CD4-positive, alpha-beta T cell treated with Interleukin-15 for 4 hours (primary cell): ENCODE measurements around the gene COL6A5.
"Not testable (repeated sequence)": the region's sequence is repeated elsewhere in the genome, so short reads cannot be mapped to it uniquely, and the experiment has no call there.

Experiments used
- DNase-seq: peaks from one replicate; pipeline ENCODE4 v3.0.0-alpha.2; 2020; ENCODE audit warnings: low spot score

Gene COL6A5, protein sequence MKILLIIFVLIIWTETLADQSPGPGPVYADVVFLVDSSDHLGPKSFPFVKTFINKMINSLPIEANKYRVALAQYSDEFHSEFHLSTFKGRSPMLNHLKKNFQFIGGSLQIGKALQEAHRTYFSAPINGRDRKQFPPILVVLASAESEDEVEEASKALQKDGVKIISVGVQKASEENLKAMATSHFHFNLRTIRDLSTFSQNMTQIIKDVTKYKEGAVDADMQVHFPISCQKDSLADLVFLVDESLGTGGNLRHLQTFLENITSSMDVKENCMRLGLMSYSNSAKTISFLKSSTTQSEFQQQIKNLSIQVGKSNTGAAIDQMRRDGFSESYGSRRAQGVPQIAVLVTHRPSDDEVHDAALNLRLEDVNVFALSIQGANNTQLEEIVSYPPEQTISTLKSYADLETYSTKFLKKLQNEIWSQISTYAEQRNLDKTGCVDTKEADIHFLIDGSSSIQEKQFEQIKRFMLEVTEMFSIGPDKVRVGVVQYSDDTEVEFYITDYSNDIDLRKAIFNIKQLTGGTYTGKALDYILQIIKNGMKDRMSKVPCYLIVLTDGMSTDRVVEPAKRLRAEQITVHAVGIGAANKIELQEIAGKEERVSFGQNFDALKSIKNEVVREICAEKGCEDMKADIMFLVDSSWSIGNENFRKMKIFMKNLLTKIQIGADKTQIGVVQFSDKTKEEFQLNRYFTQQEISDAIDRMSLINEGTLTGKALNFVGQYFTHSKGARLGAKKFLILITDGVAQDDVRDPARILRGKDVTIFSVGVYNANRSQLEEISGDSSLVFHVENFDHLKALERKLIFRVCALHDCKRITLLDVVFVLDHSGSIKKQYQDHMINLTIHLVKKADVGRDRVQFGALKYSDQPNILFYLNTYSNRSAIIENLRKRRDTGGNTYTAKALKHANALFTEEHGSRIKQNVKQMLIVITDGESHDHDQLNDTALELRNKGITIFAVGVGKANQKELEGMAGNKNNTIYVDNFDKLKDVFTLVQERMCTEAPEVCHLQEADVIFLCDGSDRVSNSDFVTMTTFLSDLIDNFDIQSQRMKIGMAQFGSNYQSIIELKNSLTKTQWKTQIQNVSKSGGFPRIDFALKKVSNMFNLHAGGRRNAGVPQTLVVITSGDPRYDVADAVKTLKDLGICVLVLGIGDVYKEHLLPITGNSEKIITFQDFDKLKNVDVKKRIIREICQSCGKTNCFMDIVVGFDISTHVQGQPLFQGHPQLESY (N-terminal part only)

DNA sequence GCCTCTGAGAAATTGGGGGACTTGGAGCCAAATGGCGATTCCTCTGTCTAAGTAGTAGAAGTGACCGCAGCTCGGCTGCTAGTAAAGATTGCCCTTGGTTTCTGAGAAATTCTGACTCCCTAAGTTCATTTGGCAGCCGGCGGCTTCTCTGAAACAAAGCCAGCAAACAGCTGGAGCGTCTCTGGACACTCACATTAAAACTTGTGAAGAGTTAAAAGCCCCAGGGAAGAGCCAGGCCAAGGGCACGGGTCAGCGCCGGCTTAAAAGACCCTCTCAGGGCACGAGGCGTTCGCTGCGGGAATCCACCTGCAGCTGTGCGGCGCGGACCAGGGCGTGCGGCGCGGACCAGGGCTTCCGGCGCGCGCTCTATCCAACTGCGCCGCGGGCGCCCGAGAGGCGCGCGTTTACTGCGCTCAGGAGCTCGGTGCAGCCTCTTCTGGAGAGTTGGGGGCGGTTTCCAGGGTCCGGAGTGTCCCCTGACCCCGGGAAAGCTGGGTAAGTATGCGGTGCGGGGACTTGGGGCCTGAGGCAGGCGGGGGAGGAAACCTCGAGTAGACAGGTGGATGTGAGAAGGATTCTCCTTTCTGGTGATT, at the start of gene COL6A5:
Gene COL6A5, plus strand, starts transcription at position 186 of the 593 bp plus-strand sequence. CDS start 27,967 bp downstream, outside the sequence.
- no peak for DNase-seq

DNA sequence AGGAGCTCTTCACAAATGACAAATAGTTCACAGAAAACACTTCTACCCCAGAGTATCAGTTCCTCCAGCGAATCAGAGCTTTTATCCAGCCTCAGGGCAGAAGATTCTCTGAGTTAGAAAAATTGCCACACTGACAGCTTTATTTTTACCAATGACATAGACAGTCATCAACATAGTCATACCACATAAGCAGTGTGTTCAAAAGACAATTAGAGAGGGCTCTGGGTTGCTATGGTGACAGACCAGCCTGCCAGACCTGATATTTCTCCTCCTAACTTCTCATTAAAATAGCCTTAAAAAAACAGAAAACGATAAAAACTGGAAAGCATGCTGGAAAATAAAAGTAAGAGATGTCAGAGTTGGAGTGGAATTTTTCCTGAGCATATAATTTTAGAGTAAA, 45.9 kb upstream of the COL6A5 start:
- DNase-seq: no peak

DNA sequence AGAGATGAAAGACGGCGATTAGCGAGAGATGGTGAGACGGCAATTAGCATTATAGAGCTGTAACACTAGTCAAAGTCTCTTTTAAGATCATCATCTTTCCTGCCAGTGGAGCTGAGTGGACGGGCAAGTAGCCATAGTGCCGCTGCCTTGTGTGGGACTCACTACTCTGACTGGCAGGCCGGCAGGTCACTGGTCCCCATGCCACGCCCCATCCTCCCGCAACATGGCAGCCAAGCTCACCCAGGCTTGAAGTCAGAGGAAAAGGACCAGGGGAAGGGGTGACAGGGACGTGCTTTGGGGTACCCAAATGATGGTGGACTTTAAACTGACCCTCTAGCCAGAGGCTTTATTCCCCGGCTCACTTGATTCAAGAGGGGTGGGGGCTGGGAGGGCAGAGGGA, 44.6 kb upstream of the COL6A5 start:
- no peak for DNase-seq

DNA sequence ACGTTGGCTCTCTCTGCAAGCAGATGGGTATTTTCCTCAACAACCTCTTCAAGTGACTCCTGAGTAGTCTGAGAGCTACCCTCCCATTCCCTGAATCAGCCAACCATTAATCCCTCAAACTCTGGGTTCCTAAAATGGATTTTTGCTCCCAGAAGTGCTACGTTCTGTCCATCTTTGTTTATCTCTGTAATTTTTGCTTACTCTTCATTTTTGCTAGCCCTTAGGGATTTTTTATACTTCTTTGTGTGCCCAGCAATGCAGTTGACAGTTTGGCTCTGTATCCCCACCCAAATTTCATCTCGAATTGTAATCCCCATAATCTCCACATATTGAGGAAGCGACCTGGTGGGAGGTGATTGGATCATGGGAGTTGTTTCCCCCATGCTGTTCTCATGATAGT, 35.4 kb upstream of the COL6A5 start:
- no peak for DNase-seq

DNA sequence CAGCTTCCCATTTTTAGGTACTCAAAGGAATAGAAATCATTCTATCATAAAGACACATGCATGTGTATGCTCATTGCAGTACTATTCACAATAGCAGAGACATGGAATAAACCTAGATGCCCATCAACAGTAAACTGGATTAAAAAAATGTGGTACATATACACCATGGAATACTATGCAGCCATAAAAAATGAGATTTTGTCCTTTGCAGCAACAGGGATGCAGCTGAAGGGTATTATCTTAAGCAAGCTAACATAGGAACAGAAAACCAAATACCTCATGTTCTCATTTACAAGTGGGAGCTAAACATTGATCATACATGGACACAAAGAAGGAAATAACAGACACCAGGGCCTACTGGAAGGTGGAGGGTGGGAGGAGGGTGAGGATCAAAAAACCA, 33.1 kb upstream of the COL6A5 start:
- DNase-seq: no peak

DNA sequence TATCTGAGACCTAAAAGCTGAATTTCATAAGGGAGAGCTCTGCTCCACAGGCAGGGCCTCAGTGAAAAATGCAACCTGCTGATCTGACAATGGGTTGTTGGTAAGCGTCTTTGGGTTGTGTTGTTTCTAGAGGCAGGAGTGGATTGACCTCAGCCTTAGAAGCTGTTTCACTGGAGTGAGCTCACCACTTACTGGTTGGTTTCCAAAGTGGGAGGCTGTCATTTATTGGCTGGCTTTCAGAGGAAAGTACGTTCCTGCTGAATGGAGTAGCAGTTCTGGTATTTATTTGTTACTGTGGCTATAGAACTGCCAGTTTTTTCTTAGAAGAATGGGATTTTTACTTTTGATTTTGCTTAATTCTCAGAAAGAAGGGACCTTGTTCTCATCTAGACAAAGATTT, 29.3 kb upstream of the COL6A5 start:
- DNase-seq: no peak

DNA sequence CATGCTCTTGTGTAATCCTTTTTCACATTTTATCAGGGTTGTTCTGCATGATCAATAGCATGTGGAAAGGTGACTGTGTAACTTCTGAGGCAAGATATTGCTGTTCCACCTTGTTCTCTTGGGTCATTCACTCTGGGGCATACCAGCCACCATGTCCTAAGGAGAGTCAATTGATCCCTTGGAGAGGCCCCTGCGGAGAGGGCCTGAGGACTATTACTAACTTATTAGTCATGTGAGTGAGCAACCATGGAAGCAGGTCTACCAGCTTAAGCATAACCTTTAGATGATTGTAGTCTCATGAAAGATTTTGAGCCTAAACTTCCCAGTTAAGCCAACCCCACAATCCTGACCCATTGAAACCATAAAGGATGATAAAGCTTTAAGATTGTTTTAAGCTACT, 22.0 kb upstream of the COL6A5 start:
- DNase-seq: no peak

DNA sequence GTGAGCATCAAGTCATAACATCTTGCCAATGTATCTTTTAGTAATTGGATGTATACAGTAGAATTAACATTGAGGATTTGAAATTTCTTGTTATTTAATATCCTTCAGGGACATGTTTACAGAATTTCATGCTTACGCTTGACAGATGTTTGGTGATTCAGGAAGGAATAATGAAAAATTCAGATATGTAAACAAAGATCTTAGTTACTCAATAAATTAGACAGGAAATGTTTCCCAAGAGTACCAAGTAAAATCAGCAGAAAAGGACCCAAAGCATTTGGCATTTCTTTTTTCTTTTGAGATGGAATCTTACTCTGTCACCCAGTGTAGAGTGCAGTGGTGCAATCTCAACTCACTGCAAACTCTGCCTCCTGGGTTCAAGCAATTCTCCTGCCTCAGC, 4.7 kb upstream of the COL6A5 start:
- no peak for DNase-seq

DNA sequence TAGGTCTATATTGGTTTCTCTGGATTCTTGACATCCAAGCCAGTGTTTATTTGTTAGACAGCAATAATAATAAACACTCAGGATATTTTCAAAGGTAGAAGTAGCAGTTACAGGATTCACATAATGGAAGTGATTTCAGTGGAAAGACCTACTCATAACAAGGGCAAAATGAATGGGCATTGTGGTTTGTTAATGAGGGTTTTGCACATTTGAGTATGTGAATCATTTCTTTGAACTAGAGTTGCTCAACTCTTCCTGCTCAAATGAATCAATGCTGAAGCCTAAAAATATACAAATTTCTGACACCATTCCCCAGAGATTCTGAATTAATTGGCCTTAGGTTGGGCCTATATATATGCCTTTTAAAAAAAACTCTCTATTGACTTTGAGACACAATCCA, 4.1 kb upstream of the COL6A5 start:
- DNase-seq: no peak

DNA sequence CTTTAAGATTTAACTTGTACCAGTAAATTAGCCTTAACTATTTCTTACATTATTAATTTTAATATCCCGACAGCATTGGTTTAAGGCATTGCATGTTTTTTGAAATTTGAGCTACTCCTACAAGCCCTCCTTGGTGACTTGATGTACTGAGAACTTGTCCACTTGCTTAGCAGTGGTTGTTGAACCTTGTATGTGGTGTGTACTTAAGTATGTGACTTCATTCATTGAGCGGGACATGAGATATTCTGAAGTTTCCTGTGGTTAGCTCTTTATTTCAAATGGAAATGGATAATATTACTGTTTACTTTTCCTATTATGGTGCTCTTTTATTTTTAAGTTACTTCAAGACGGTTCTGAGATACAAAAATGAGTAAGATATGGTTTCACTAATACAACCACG, 3.6 kb upstream of the COL6A5 start:
- no peak for DNase-seq

DNA sequence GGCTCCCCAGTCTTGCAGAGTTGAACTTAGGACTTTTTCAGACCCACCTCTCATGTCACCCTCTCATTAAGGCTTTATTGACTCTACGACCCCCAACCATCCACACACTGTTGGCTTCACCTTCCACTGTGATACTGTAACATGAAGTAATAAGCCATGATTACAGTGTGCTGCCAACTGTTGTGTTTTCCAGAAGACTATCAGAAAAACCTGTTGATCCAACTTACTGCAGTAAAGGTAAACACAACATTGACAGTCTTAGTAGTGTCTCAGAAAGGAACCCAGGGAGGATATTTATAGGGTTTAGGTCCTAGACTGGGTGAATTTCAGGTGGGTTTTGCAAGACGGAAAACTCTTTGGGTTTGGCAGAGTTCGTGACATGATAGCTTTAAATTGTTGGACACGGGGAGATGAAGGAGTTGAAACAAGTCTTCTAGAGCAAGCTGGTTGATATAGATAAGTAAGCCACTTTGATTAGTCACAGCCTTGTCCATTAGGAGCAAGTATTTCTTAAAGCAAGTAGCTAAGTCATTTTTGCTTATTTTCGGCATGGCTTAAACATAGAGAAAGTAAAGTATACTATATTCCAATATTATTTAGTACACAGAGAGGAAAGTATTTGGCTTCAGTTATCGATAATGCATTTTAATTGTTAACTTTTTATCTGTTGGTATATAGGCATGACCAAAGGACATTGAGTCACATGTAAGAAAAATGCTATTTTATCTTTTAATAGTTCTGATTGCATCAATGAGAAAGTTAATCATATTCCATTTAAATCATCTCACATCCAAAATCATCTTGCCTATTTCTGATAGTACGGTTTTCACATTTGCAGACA, 2.4 kb upstream of the COL6A5 start:
- no peak for DNase-seq

DNA sequence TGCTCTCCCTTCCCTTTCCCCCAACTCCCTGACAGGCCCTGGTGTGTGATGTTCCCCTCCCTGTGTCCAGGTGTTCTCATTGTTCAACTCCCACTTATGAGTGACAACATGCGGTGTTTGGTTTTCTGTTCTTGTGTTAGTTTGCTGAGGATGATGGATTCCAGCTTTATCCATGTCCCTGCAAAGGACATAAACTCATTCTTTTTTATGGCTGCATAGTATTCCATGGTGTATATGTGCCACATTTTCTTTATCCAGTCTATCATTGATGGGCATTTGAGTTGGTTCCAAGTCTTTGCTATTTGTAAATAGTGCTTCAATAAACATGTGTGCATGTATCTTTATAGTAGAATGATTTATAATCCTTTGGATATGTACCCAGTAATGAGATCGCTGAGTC, 2.8 kb downstream of the COL6A5 start:
- not testable (repeated sequence) for DNase-seq

DNA sequence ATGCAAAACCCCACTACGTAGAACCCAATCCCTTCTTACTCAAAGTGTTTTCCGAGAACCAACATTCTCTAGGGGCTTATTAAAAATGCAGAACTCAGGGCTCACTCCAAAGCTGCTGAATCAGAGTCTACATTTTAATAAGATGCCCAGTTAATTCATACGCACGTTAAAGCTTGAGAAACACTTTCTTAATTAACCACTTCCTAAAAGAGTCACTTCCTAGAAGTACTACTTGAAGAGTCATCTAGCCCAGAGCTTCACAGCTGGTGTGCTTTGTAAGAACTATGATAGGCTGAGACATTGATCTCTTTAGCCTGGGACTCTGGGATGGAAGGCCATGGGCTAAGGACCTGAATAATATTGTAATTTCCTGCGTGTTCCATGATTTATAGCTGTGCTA, 9.0 kb downstream of the COL6A5 start:
- DNase-seq: no peak

DNA sequence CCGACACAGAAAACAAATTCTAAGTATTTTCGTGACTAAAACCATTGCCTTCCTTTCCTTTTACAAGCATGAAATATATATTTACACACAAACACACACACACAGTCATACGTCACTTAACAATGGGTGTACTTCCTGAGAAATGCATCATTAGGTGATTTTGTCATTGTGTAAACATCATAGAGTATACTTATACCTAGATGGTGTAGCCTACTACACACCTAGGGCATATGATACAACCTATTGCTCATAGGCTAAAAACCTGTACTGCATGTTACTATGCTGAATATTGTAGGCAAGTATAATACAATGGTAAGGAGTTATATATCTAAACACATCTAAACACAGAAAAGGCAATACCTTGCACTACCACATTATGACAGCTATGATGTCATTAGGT, 28.6 kb downstream of the COL6A5 start:
- no peak for DNase-seq

DNA sequence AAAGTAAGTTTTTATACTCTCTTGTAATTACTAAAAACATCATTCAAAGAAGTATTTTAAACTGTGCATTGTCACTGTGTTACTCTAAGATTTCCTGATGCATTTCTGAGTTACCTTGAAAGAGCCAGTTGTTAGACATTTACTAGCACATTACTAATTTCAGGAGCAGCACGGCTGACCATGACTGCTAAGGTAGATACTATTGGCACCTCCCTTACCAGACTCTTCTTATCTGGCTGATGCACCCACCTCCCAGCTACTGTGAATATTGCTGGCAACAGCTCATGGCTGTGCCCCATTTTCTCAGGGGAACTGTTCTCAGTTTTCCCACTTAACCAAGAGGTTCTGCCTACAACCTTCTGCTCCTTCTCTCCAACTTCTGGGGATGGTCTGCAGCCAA, 29.4 kb downstream of the COL6A5 start:
- DNase-seq: no peak

DNA sequence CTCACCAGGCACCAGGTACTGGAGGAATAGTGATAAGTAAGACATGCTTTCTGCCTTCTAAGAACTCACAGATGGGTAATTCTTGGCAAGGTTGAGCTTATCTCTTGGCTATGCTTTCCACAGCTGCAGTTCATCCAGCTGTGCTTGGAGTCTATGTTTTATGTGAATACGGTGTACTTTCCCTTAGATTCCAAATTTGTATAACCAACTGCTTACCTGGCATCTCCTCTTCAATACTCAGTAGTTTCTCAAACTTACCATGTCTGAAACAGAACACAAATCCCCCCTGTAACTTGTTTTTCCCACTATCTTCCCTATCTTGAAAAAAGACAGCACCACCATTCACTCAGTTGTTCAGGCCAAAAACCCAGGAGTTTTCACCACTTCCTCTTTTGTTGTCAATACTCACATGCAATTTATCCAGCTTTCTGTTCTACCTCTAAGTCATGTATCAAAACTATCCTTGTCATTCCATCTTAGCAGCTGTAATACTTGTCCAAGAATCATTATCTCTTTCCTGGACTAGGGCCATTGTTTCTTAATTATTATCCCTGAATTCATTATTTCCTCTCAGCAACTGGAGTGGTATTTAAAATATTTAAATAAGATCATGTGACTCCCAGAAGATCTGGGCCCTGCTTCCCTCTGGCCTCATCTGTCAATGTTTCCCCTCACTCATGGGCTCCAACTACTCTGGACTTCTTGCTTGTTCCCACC, 32.6 kb downstream of the COL6A5 start:
- DNase-seq: no peak

DNA sequence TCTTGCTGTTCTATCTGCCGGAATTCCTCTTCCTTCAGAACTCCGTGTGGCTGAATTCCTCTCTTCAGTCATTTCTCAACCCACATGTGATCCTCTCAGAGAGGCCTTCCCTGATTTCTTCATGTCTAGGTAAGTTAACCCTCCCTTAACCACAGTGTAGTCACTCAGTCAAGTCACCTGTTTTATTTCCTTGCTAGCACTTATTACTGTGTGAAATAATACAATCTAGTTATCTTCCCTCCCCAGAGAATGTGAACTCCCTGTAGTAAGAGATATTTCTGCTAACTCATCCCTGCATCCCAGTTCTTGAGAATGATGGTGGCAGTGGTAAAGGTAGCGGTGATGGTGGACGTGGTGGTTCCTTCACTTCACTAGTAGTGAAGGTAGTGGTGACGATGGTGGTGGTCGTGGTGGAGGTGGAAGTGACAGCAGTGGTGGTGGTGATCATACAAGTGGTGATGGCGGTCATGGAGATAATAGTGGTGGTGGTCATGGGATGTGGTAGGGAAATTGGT, 33.3 kb downstream of the COL6A5 start:
- no peak for DNase-seq

DNA sequence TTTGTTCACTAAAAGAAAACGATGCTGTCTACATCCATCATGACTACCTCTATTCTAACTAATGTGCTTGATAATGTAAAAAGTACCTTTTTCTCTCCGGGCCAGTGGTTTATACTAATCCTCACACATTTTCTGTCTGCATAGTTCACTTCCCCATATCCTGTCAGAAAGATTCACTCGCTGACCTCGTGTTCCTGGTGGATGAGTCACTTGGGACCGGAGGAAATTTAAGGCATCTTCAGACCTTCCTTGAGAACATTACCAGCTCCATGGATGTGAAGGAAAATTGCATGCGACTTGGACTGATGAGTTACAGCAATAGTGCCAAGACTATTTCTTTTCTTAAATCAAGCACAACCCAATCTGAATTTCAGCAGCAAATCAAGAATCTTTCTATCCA, 33.8 kb downstream of the COL6A5 start:
- no peak for DNase-seq

DNA sequence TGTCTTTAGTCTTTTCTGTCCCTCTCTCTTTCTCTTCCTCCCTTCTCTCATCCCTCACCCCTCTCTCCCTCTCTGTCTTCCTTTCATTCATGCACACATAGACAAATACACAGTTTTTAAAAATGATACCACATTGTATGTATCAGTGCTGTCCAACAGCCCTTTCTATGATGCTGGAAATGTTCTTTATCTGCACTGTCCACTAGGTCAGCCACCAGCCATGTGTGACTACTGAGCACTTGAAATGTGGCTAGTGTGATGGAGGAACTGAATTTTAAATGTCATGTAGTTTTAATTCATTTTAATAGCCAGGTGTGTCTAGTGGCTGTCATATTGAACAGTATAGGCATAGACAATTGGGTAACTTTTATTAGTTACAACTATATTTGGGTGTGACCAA, 34.9 kb downstream of the COL6A5 start:
- no peak for DNase-seq

DNA sequence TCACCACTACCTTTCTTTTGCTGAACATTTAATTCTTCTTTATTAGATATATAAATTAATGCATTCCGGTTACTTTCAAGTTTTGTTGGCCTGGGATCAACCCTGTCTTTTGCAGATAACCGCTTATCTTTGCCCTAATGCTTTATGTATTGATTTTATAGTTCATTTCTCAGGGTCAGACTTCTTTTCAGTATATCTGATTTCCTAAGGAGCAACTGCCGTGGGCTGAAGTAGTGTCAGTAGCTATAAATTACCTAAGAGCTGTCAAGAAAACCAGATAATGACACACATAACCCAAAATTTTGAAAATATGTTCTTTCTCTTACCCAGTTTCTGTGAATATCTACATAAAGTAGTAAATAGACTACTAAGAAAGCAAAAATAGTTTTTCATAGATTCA, 38.0 kb downstream of the COL6A5 start:
- DNase-seq: no peak
